ENCODE measurements around the gene FHIT.

Gene FHIT

DNA sequence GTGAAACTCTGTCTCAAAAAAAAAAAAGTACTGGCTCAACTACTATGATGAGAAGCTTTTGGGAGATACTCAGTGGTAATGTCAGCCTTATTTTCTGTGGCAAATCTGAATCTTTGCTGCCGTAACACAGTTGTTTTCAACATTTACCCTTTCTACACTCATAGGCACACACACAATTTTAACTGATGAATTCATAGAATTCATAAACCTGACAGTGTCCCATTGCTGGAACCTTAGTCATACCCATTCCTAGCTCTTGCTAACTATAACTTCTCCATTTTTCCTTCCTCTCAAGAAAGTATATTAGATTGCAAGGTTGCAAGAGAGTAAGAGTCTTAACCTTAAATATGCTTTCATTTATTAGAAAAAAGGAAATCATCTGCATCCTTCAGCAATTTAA is 496.6 kb downstream of the FHIT start:
- no peak for DNase-seq

DNA sequence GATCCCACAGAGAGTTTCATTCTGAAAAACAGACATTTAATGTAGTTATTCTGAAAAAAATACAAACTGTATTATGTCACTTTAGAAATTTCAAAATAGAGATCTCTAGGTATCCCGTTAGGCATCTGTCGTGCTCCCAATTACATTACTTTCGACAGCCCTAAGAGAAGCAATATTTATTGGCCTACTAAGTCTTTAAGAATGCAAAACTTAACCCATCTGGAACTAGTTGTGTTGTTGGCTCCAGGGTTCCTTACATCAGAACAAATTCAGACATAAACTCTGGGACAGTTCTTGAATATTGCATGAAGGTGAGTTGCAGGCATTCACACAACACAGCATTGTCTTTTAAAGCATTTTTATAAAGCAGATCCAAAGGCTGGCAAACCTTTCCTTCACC is 498.4 kb downstream of the FHIT start:
- no peak for DNase-seq

- no peak for DNase-seq
Observed at GRCh38 chr3:60746695-60747416, 504.4 kb downstream of the FHIT start.

DNA sequence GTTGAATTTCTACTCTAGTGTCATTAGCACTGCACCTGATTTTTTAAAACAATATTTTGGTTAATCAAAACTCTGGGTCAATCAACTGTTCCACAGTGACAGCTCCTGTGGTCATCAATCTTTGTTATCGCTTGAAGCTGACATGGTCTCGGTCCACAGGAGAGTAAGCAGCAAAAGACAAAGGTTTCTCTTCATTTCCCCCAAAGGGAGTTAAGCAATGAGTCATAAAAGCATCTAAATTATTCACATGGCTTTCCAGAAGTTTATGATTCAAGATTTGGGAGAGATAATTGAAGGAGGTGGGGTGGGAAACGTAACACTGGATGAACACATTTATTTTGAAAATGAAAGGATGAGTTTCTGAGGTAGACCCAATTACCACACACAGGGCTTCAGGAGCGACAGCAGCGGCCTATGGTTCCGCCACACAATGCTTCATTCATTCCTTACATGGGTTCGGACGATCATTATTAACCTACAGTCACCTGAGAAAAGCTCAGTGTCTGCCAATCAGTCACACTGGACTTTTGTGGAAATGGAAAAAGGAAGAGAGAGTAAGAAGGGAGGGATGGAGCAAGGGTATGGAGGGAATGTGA is 505.1 kb downstream of the FHIT start:
- DNase-seq: no peak

GRCh38 chr3:60743631-60744164 is 507.6 kb downstream of the FHIT start:
- DNase-seq: no peak

- DNase-seq: no peak
Observed at GRCh38 chr3:60742606-60743145, 508.6 kb downstream of the FHIT start.

DNA sequence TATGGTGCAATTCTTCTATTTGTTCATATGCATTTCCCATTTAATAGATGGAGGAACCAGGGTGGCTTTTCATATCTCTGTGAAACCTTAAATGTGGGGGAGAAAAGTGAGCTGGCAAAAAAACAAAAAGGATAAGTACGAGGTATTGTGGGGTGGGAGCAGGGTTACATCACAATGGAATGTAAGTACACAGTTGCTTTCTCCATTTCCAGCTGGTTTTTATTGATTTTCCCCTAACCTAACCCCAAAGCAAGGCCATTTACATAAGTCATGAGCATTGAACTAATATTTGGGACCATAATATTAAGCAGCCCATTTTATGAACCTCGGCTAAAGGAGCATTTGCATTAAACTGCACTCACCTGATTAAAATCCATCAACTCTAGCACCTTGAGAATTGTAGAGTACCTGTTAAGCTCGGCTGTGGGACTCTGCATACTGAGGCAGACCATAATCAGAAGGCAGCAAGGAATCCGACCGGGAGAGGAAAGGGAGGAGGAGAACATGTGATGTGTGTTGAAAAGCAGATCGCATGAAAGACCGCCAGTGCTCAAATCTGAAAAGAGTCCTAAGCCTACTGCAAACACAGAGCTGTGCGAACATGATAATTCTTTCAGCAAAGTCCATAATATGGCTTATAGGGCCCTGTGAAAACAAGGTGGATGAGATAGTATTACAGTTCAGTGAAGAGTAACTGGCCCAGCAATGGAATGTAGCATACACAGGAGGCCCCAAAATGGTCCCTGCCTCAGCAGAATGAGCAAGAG is 513.4 kb downstream of the FHIT start:
- DNase-seq: no peak

GRCh38 chr3:60730371-60730770 is 520.9 kb downstream of the FHIT start:
- DNase-seq: no peak

GRCh38 chr3:60729056-60729455 is 522.2 kb downstream of the FHIT start:
- no peak for DNase-seq

- no peak for DNase-seq
Observed at GRCh38 chr3:60728006-60728405, 523.2 kb downstream of the FHIT start.

DNA sequence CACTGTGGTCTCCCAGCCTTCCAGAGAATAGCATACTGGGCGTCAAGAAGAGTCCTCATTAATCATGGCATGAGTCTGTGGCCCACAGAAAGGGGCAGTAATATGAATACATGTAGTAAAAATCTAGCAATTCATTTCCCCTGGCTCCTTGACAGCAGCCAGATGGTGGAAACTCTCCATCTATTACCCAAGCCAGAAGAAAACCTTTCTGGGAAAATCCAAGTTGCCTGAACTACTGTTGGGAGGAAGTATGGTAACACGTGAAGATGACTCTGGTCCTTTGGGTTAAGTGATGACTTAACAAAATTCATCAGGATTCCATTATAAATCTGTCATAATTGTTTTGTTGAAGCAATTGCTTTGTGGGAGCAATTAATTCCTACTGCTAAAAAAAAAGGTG is 530.5 kb downstream of the FHIT start:
- DNase-seq: no peak

DNA sequence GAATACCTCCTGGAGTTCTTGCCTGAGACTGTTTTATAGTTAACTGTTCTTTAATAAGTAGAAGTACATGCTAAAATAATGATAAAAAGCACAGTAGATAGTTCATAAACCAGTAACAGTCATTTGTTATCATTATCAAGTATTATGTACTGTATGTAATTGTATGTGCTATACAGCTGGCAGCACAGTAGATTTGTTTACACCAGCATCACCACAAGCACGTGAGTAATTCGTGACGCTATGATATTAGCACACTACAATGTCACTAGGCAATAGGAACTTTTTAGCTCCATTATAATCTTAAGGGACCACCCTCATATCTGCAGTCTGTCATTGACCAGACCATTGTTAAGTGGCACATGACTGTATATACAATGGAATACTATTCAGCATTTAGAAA is 534.7 kb downstream of the FHIT start:
- no peak for DNase-seq

- DNase-seq: no peak
Observed at GRCh38 chr3:60708191-60708975, 542.9 kb downstream of the FHIT start.

DNA sequence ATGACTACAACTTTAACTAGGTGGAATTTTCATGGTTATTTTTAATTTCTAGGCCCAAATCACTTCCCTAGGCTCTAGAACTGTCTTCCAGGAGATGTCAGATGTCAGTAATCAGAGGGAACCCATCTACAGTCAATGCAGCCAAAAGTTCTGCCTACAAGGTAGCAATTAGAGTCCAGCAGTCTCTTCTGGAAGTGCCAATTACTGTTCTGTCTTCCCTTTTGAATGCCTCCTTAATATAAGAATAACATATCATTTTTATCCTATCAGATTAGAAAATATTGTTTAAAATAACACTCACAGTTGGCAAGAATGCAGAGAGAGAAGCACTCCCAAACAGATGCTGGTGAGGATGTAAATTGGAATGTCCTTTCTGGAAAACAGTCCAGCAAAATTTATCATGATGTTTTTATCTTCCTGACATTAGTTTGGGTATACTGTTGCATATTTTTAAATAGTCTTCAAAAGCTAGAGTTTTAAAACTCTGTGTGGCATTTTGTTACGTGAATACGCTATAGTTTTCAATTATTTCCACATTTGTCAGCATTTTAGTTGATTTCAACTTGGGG is 543.7 kb downstream of the FHIT start:
- no peak for DNase-seq

GRCh38 chr3:60703956-60704736 is 547.1 kb downstream of the FHIT start:
- no peak for DNase-seq

DNA sequence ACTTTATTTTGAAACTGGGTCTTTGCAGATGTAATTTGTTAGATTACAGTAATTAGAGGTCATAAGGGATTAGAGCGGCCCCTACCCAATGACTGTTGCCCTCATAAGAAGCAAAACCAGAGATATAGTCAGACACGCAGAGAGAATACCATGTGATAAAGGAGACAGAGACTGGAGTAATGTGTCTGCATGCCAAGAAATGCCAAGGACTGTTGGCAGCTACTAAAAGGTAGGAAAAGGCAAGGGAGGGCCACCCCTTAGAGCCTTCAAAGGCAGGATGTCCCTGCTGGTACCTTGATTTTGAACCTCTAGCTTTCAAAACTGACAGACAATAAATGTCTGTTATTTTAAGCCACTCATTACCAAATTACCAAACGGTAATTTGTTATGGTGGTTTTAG is 548.2 kb downstream of the FHIT start:
- DNase-seq: no peak

- no peak for DNase-seq
Observed at GRCh38 chr3:60698117-60698516, 553.1 kb downstream of the FHIT start.

DNA sequence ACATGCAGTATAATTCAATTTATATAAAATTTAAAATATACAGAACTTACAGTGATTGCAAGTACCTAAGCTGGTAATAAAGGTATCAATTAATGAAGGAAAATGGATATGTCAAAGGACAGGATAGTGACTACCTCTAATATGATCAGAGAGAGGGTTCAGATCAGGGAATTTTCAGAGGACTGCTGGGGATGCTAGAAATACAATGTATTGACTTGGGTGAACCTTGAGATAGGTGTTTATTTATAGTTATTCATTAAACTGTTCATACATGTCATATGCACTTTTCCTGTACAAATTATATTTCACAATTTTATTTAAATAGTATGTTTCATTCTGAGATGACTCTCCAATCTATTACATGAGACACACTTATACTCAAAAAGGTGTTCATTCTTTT is 554.1 kb downstream of the FHIT start:
- DNase-seq: no peak

GRCh38 chr3:60696428-60697125 is 554.7 kb downstream of the FHIT start:
- DNase-seq: no peak

DNA sequence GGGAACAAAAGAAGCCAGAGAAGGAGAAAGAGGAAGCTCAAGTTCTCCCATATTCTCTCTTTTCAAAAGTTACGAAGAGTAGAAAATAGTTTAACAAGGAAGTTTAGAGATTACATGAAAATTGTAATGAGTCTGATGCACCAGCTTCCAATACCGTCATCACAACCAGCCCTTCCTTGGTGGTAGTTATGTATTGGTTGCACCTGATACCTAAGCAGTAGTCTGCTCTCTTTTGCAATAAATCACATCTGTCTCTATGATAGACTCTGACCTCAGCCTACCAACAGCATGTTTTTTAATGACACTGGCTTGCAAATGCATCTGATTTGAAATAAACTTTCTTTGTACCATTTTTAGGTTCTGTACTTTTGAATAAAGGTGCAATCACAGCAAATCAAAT is 575.8 kb downstream of the FHIT start:
- DNase-seq: no peak

- no peak for DNase-seq
Observed at GRCh38 chr3:60674870-60675269, 576.4 kb downstream of the FHIT start.

All from stimulated activated CD4-positive, alpha-beta T cell treated with anti-CD3 and anti-CD28 coated beads, Interleukin-4, amount 100 ng/mL, for 24 hours (primary cell).